Pulmonary artery endothelial cell (primary cell): ENCODE data around the gene OR2AT4. TPM values are rescaled to one million over a fixed set of nuclear protein-coding genes. Genes with fewer than 3 reads are reported as not detected.
"Not testable (repeated sequence)": the region's sequence is repeated elsewhere in the genome, so short reads cannot be mapped to it uniquely, and the experiment has no call there.

ENCODE experiments used
- DNase-seq: peaks from one replicate; pipeline ENCODE4 v3.0.0-alpha.2; 2011; ENCODE audit warnings: low read depth, low spot score
- total RNA-seq: library from RNA; depleted of rRNA; stranded (reverse); fragments of >200 nt; gene quantifications from 2 replicates; pipeline ENCODE4 v1.2.3, GENCODE V29; 2014

OR2AT4 gene
- total RNA-seq, 1 donor from 2014 or later = not detected

DNA sequence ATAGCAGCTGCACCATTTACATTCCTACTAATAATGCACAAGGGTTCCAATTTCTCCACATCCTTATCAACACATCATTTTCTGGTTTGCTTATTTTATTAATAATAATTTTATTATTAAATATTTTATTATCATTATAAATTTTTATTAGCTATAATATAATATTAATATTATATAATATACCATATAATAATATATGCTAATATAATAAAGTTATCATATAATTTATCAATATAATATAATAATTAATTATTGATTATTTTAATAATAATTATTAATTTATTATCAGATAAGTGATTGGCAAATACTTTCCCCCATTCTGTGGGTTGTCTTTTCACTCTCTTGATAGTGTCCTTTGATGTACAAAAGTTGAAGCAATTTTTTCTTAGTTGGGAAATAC lies 27.7 kb downstream of the OR2AT4 start:
- DNase-seq = no peak

DNA sequence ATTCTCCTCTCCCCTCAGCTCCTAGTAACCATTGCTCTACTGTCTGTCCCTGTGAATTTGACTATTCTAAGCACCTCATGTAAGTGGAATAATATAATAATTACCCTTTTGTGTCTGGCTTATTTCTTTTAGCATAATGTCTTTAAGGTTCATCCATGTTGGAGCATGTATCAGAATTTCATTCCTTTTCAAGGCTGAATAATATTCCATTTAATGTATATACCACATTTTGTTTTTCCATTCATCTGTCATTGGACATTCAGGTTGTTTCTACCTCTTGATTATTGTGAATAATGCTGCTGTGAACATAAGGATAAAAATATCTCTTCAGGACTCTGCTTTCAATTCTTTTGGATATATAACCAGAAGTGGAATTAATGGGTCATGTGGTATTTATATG lies 28.1 kb downstream of the OR2AT4 start:
- no peak for DNase-seq

DNA sequence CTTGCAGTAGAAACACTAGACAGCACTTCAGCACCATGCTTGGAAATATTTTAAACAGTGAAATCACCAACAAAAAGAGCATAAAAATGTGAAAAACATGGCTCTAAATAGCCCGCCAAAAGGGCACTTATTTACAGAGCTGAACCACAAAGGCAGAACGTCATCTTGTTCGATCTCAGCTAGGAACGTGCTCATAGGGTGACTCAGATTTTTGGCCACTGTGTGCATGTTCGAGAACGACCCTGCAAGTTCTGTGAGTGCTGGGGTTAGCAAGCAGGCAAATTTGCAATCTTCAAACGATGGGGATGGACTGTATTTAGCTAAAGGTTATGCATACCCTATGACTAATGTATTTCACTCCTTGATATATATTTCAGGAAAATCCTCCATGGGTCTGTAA lies 30.6 kb downstream of the OR2AT4 start:
- DNase-seq = no peak

DNA sequence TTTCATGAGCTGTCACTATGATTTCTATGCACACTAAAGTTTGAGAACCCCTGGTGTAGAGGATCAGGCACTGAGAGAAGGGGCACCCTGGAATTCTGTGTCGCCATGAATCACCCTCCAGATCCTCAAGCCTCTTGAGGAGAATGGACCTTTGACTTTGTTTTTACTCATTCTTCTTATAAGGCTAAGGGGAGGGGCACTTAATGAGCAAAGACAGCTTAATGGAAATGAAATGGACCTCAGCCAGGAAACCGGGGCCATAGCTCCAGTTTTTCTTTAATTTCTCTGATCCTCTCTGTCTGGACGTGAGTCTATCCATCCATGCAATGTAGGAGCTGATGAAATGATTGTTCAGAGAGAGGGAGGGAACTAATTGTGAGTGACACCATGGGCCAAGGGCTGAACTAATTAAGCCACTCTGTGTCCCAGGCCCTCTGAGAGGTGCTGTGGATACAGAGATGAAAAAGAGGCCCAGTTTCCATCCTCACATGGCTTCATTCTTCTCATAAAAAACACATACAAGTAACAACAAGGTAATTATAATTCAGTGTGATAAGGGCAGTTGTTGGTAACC lies 32.8 kb downstream of the OR2AT4 start:
- DNase-seq = no peak

DNA sequence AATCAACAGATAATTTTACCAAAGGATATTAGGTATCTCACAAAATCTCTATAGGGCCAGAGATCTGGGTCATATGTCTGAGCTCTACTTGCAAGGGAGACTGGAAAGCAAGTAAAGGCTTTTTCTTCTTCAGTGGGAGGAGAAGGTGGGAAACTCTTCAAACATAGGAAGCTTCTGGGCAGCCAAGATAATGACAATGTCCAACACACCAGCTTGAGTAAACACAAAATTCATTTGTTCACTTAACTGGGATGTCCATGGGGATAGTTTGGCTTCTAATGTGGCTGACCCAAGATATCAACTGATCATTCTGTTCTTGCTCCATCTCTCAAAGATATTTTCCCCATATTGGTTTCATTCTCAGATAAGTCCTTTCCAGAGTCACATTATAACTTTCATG lies 37.4 kb downstream of the OR2AT4 start:
- DNase-seq = no peak

DNA sequence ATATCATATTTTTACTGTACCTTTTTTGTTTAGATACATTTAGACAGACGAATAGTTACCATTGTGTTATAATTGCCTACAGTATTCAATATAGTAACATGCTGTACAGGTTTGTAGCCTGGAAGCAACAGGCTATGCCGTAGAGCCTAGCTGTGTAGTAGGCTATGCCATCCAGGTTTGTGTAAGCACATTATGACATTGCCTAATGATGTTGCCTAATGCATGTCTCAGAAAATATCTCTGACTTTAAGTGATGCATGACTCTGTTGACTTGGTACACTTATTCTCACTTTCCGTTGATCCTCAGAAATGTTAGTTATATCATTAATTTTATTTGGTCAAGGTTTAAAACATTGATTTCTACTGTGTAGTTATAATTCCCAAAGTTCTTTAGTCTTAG lies 39.9 kb downstream of the OR2AT4 start:
- no peak for DNase-seq

DNA sequence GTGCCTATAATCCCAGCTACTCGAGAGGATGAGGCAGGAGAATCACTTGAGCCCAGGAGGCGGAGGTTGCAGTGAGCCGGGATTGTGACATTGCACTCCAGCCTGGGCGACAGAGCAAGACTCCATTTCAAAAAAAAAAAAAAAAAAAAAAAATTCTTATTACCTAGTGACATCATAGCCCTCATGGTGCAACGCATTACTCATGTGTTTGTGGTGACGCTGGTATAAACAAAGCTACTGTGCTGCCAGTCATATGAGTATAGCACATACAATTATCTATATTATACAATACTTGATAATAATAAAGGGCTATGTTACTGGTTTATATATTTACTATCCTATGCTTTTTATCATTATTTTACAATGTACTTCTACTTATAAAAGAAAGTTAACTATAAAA lies 41.2 kb downstream of the OR2AT4 start:
- DNase-seq = no peak

DNA sequence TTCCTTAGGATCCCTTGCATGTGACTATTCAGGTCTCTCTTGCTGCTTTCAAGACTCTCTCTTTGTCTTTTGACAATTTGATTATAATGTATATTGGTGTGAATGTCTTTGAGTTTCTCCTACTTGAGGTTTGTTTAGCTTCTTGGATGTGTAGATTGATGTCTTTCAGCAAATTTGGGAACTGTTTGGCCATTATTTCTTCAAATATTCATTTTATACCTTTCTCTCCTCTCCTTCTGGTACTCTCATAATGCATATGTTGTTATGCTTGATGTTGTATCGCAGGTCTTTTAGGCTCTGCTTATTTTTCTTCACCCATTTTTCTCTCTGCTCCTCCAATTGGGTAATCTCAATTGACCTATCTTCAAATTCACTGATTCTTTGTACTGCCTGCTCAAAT lies 44.2 kb downstream of the OR2AT4 start:
- DNase-seq = no peak

DNA sequence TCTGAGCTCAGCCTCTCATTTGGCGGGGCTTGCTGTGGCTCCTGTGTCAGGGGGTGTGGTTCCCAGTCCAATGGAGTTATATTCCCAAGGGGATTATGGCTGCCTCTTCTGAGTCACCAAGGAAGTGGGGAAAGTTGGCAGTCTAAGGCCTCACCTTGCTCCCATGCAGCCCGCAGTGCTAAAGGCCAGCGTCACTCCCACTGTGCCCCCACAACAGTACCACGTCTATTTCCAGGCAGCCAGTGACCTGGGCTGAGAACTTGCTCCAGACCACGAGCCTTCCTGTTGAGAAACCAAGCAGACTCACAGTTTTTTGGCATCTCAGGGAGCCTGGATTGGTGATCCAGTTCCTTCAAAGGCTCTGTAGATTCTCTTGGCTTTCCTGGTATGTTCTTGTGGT lies 45.6 kb downstream of the OR2AT4 start:
- DNase-seq = no peak

DNA sequence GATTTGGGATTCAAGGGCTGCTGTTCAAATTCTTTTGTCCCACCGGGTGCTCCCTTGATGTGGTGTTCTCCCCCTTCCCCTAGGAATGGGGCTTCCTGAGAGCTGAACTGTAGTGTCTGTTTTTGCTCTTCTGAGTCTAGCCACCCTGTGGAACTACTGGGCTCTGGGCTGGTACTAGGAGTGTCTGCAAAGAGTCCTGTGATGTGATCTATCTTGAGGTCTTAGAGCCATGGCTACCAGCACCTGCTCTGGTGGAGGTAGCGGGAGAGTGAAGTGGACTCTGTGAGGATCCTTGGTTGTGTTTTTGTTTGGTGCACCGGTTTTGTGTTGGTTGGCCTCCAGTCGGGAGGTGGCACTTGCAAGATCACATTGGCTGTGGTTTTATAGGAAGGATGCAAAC lies 46.2 kb downstream of the OR2AT4 start:
- DNase-seq = no peak

DNA sequence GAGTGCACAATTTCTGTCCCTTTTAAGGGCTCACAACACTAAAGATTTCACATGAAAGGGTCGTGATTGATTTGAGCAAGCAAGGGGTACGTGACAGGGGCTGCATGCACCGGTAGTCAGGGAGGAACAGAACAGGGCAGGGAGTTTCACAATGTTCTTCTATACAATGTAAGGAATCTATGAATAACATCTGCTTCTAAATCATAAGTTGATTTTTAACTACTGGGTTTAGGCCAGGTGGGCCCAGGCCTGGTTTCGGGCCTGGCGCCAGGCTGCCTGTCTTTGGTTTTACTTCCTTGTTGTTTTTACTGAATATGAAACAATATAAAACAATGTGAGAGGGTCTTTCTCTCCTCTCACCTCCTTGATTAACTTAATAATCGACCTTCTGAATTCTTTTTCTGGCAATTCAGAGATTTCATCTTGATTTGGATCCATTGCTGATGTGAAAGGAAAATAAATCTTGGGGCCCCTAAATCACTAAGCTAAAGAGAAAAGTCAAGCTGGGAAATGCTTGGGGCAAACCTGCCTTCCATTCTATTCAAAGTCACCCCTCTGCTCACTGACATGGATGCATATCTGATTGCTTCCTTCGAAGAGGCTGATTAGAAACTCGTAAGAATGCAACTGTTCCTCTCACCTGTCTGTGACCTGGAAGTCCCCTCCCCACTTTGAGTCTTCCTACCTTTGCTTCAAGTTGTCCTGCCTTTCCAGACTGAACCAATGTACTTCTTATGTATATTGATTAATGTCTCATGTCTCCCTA lies 47.0 kb downstream of the OR2AT4 start:
- DNase-seq = not testable (repeated sequence)

DNA sequence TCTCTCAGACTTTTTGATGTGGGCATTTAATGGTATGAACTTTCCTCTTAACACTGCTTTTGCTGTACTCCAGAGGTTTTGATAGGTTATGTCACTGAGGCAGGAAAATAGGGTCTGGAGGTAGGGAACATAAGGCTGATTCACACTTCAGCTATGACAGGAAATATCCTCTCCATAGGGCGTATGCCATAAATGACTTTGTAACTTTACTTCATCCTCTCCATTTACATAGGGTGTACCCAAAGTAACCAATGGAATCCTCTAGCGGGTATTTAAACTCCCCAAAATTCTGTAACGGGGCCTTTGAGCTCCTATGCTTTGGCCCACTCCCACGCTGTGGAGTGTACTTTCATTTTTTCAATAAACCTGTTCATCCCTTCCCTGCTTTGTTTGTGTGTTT lies 49.5 kb downstream of the OR2AT4 start:
- DNase-seq = no peak

DNA sequence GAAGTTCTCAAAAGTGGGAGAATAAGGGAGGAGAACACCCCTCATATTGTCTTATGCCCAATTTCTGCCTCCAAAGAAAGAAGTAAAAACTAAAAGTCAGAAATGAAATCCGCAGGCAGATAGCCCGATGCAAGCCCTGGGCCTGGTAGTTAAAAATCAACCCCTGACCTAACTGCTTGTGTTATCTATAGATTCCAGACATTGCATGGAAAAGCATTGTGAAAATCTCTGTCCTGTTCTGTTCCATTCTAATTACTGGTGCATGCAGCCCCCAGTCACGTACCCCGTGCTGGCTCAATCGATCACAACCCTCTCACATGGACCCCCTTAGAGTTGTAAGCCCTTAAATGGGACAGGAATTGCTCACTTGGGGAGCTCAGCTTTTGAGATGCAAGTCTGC lies 50.0 kb downstream of the OR2AT4 start:
- not testable (repeated sequence) for DNase-seq

DNA sequence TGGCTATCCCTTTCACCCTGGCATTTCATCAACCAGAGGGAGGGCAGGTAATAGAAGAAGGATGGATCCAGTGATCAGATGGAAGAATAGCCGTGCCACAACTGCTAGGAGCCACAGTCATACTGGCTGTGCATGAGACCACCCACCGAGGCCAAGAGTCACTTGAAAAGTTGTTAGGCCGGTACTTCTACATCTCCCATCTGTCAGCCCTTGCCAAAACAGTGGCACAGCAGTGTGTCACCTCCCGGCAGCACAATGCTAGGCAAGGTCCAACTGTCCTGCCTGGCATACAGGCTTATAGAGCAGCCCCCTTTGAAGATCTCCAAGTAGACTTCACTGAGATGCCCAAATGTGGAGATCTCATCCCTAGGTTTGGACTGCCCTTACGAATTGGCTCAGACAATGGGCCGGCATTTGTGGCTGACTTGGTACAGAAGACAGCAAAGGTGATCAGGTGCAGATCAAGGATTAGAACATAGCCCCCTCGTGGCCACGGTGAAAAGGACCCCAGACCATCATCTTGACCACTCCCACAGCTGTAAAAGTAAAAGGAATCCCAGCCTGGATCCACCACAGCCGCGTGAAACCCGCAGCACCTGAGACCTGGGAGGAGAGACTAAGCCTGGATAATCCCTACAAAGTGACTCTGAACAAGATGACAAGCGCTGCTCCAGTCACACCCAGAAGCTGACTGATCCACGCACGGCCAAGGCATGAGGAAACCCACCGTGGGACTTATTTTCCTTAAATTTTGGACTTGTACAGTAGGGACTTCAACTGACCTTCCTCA lies 52.1 kb downstream of the OR2AT4 start:
- DNase-seq = not testable (repeated sequence)

DNA sequence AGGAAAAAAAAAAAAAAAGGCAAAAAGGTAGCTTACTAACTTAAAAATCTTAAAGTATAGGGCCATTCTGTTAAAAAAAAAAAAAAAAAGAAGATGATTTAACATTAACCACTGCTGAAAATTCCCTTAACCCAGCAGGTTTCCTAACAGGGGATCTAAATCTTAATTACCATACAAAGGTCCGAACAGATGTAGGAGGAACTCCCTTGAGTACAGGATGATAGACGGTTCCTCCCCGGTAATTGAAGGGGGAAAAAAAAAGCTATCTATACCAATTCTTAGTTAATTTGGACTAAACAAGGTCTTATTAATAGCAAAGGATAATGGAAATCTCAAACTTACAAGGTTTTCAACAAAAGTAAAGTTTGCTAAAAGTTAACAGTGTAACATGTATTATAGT lies 54.9 kb downstream of the OR2AT4 start:
- not testable (repeated sequence) for DNase-seq

DNA sequence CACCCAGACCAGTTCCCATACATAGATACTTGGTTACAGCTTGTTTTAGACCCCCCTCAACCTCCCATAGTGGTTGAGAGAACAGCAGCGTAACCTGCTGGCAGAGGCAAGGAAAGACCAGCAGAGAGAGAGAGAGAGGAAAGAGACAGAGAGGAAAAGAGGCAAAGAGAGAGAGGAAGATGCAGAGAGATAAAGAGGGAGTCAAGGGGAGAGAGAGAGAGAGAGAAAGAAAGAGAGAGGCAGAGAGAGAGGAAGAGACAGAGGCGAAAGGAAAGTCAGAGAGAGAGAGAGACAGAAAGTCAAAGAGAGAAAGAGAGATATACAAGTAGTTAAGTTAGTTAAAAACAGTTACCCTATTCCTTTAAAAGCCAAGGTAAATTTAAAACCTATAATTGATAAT lies 55.4 kb downstream of the OR2AT4 start:
- no peak for DNase-seq

DNA sequence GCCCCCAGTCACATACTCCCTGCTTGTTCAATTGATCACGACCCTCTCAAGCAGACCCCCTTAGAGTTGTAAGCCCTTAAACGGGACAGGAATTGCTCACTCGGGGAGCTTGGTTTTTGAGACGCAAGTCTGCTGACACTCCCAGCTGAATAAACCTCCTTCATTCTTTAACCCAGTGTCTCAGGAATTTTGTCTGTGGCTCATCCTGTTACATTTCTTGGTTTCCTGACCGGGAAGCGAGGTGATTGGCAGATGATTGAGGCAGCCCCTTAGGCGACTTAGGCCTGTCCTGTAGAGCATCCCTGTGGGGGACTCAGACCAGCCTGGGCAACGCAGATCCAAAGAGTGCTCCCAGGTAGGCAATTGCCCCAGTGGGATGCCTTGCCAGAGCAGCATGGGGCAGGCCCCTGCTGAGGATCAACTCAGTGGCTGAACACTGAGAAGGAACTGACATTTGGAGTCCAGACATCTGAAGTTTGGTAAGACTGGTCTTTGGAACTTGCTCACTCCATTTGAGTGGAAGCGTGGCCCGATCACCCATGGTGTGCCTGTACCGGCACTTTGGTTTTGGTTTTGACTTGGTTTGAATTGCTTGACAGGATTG lies 56.4 kb downstream of the OR2AT4 start:
- no peak for DNase-seq

DNA sequence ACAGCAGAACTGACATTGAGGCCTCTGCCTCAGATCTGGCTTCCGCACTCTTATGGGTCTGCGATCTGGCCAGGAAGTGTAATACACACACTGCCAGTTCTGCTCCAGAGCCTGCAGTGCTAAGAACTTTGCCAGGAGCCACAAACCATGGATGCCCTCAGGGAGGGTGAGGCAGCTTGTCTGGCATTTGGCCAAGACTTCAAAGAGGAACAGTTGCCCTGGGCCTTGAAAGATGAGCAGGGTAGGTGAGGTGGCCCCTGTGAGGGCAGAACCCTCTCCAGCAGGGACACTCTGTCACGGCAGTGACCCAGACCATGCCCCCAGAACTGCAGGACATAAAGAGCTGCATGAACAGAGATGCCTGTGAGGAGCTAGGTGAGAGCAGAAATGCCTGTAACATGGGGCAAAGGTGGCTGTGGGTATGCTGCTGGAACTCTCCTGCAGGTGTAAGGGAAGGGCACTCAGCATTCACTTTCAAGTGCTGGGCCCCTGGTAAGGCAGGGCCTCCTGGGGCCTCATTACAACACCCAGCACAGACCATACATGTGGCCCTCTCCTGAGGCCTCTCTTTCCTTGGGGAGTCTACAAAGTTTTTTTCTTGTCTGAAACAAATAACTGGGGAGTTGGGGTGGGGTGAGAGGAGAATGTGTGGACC lies 60.6 kb downstream of the OR2AT4 start:
- no peak for DNase-seq

DNA sequence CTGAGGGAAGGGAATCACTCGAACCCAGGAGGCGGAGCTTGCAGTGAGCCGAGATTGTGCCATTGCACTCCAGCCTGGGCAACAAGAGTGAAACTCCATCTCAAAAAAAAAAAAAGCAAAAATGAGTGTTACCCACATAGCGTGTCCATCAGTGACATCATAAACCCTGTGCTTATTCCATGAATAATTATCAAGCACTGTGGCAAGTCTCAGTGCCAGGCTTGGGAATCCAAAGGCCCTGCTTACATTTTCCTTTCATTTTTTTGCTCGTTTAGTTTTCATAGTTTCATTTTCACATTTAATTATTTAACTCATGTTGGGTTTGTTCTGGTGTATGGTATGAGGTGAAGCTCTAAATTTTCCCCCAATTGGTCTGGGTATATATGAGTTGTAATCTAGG lies 61.4 kb downstream of the OR2AT4 start:
- no peak for DNase-seq

DNA sequence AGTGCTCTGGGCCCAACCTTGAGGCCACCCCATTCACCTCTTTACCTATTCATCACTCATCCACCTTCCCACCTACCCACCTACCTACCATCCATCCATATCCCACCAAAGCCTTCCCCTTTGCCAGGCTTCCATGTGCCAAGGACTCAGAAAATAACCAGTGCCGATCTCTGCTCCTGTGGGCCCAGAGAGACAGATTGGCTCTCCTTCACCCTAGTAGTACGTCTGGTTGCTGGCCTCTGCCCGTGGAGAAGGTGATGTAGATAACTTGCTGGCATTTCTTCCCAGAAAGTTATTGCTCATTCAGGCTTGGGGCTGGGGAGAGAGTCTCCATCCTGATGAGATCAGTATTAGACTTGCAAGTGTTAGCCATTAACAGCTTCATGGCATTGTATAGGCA lies 62.8 kb downstream of the OR2AT4 start:
- no peak for DNase-seq

DNA sequence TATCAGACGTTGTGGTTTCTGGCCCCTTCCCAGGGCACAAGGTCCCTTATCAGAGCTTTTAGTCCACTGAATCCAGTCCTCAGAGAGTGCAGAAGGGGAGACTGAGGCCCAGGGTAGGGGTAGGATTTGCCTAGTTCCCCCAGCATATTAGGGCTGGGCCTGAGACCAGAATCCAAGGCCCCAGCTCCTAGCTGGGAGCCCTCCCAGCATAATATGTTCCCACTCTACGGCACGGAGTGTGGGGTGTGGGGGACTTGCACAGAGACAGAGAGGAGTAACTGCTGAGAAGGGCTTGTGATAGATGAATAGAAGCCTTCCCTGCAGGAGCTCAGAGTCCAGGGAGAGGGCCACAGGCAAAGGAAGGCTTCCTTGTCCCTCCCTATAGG lies 64.1 kb downstream of the OR2AT4 start:
- DNase-seq = no peak
